Activated T-helper 9 cell treated with anti-CD3 and anti-CD28 coated beads, Interleukin-2, amount 50 U/mL, for 16 hours (primary cell): ENCODE data around the gene DSP.

ENCODE experiments used
- DNase-seq: peaks from one replicate; pipeline ENCODE4 v3.0.0-alpha.2; 2020; ENCODE audit warnings: low read depth

The DSP gene

DNA sequence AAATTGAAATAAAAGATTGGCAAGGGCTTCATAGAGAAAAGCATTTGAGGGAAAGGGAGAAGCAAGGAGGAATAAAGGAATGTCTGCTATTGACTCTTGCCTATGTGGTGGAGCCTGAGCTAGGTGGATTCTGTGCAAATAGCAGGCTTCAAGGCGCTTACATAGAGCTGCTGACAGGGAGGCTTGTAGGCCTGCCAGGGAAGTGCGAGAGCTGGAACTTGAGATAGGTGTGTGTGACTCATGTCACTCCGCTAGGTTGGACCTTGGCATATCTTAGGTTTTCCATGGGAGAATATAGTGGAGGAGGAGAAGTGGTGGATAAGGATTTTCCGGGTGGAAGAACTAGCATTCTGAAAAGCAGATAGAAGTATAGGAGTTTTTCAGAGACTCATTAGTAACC is 62.5 kb downstream of the DSP start:
- DNase-seq, result no peak

DNA sequence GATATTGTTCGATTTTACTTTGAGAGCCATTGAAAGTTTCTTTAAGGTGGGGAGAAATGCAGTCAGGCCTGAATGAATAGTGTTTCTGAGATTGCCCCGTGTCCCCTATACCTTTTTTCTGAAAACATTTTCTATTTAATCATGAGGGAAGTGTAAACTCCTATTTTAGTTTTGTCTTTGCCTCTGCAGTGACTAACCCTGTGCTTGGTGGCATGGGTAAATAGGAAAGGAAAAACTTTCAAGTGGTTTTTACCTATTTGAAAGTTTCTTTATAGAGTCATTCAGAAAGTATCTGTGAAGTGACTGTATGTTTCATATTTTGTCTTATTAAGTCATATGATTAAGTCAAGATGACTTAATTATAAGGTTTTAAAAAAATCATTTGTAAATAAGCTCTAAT is 63.0 kb downstream of the DSP start:
- DNase-seq, result no peak

DNA sequence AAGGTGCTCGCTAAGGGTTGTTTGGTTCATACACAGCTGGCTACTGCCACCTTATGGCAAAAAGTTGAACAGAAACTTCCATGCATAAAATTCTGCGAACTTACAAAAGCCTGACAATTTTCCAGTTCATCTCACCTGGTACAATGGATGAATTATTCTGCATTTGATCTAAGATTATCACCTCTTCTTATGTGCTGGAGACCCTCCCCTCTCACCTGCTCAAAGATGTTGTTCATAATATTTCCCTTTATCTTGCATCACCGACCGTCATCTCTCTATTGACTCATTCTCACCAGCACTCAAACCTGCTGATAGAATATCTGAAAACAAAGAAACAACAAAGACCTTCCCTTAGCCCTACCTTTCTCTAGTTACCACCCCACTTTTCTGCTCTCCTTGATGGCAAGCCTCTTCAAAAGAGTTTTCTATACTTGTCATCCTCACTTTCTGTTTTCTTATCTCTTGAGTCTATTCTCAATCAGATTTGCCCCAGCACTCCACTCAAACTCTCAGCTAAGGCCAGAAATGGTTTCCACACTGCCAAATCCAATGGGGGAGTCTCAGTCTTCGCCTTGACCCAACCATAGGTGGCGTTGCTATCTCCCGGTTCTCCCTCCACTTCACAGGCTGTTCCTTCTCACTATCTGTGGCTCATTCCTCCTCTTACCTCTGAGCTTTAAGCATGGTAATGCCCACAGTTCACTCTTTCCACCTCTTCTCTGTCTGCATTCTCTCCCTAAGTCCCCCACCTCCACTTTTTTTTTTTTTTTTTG is 74.3 kb downstream of the DSP start:
- no peak for DNase-seq

DNA sequence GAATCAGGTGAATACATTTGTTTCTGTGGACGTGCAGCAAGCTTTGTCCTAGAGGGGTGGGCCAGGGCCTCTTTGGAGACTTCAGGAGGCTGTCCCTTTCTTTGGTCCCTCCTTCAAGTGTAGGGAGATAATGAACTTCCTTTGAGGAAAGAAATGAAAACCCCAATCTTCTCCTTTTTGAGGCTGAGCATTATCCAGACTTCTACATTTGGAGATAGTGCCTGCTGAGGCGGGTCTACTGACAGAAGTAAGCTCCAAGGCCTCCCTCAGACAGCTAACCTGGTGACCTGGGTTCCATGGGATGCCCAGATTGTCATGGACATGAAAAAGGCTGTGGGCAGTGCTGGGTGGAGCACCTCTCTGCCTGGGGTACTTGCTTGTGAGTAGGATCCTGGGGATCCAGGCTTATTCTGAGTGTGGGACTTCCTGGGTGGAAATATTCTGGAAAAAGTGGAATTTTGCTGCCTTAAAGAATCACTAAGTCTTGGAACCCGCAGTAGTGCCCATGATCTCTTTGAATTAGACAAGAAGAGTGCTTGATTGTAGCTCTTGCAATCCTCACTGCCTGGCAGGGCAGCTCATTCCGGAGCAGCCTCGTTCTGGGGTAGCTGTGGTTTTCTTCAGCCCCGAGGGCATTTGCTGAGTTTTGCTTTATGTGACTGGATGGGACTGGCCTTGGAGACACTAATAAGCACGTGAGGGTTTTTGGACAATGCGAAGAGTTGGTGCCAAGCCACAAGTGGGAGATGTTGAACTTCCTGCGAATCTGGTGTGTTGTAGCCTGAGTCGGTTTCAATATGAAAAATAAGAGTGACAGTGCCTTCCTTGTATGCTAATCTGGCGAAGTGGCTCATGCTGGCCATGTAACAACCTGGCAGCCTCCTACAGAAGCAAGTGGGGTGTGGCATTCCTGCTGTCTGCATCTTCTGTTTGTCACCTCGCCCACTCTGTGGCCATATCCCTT is 76.6 kb downstream of the DSP start:
- DNase-seq, result no peak

DNA sequence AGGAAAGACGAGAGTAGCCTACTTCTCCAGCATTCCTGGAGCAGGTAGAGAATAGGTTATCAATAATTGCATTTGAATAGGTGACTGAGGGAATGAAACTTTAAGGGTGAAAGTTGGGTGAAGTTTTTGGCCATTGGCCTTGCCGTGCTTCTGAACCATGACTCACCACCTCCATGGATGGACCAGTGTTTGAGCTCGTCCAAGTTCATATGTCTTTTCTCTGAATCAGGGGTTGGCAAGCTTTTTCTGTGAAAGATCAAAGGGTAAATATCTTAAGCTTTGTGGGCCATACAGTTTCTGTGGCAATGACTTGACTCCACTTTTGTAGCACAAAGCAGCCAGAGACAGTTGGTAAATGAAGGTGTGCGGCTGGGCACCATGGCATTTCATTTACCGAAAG is 80.3 kb downstream of the DSP start:
- DNase-seq, result no peak

DNA sequence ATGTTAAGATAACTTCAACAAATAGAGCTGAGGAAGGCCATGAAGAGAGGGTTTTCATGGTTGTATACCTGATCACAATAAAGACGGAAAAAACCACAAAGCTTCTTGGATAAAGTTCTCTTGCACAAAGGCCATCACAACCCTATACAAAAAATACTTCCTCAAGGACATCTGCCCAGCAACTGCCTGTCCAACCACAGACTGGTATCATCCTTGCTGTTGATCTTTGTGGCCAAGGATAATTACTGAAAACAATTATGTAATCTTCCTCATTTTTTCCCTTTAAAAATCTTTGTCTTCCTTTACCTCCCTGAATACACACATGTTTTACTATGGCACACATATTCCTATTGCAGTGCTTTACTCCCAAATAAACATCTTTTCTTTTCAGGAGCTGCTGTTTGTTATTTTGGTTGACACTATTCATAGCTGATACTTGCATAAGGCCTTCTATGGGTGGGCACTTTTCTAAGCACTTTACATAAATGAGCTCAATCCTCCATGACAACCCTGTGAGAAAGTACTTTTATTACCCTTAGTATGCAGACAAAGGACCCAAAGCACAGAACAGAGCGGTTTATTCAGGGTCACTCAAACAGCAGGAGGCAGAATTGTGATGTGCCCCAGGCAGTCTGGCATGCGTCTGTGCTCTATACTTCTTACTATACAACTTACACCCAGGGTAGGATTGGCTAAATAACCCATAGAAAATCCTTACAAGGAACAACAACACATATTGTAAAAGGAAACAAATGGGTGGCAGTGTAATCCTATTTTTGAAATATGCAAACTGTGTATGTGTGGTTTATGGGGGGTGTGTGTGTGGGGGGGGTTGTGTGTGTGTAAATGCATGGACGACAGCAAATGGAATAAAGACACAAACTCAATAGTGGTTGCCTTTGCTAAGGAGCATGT is 83.6 kb downstream of the DSP start:
- DNase-seq, result no peak

DNA sequence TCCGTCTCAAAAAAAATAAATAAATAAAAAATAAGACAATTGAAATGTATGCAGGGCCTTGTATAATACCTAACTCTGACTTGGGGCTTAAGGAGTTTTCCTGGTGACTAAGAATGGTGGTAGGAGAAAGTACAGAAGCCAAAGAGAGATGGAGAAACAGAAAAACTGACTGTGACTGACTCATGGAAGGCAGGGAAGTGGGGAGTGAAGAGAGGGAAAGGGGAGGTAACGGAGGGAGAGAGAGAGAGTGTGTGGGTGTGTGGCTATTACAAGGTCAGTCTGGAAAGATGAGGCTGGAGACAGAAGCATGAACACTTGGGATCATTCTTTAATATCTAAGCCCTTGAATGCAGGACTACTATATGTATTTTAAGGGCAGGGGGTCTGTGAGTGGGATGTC is 87.0 kb downstream of the DSP start:
- no peak for DNase-seq

DNA sequence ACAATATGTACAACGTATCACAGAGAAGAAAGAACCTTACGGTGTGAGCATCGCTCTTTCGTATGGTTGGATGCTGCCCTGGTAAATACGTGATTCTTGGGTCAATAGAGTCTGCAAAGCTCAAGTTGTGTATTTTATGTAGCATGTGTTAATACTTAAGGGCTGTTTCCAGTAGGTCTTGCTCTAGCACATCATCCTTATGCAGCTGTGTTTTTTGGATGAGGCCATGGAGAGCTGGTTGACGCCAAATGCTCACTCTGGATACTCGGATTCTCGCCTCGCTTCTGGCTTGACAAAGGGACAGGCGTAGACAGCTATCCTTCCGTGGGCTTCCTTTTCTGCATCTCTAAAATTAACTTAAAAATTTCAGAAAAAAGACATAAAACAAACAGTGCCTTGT is 87.4 kb downstream of the DSP start:
- no peak for DNase-seq

DNA sequence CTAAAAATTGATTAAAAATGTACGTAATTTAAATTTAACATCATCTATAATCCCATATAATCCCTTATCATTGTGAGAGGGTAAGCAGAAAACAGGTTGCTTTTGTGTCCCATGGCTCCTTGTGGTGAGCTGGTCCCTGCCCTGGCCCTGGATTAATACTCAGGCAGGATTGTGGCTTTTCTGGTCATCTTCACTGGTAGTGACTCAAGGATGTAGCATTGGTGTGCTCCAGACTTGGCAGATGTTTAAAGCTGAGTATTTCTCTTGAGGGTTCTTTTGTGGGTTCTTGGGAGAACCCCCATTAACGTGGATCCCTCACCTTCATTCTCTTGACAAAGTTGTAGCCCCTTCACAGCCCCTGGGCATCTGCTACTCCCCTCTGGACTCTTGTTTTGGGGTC is 87.8 kb downstream of the DSP start:
- no peak for DNase-seq

DNA sequence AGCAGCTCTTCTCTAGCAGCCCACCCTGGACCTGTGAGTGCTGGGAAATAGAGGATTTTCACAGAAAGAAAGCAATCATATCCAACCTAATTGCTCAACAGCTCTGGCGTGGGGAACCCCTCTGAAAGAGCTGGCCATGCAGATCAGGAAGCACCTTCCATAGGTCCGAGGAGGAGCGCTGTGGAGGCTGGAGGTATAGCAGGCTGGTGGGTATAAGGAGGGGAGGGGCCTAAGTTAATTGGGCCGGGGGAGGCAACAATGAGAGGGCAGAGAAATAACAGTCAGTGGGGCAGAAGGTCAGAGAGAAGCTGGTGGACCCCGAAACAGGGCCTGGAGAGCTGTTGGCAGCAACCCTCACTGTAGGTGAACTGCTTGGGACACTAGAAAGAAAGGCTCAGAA is 89.3 kb downstream of the DSP start:
- no peak for DNase-seq

DNA sequence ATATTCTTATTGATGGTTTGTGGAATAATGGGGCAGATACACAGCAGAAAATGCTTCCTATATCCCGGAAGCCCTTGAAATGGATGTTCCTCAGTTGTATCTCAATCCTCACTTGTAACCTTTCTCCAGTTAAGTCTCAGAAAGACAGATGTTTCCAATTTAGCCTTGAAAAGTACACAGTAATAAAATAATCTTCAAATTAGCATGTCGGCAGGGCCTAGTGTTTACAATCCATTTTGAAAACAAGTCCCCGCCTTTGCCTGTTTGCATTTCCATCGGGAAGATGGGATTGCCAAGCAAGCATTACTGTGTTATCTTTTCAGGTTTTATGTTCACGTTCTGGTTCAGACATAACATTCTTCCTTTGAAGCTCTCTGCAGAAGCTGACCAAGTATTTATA is 90.0 kb downstream of the DSP start:
- DNase-seq, result no peak

DNA sequence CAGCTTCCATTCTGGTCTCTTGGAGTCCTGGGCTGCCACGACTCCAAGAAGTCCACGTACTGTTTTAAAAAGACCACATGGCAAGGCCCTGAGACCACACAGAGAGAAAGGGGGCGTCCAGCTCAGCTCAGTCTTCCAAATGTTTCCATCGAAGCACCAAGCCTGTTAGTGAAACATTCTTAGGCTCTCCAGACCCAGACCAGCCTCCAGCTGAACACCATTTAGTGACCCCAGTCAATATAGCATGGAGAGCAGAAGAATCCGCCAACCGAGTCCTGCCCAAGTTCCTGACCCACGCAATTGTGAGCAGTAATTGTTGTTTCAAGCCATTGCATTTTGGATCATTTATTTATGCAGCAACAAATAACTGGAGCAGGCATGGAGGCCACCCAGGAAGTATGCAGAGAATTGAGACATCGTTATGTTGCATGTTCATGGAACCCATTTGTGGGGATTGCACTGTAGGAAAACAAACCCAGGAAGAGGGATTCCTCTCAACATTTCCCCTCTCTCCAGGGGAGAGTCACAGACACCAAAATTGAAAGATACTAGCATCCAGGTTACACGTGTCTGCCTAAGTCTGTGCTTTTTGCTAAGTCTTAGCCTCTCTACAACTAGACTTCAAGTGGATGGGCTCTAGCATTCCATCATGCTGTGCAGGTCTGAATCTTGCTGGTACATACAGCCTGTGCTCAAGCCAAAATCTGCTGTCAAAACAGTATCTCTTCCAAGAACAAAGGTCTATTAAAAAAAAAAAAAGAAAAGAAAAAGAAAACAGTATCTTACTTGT is 91.2 kb downstream of the DSP start:
- DNase-seq, result no peak

DNA sequence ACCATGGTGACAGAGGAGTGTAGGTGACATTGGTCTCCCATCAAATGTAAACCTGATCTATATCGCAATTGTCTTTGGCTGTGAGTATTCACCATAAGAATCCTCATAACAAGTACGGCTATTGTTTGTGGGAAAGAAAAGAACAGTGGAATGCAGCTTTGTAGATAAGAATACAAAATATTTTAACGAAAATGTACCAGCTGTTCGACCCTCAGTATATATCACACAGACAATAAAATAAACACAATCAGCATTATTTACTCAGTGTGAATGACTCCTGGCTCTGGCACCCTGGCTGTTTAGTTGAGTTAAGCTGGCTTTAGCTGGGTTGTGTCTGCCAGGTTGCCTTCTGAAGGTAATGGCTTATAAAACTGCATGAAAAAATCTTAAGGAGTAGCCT is 91.9 kb downstream of the DSP start:
- DNase-seq, result no peak

DNA sequence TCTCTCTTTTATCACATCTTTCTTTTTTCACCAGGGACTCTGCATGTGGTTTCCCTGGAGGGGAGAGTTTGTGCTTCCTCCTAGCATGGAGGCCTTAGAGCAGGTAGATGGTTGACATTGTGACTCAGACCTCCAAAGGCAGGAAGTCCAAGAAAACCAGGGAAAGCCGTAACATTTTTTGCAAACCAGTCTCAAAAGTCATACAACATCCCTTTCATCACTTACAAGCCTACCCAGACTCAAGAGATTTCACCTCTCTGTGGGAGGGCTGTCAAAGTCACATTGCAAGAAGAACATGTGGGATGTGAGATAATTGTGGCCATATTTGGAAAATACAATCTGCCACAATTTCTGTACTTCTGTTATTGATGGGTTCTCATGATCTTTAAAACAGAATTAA is 94.7 kb downstream of the DSP start:
- no peak for DNase-seq
